ENCODE measurements around the gene FGD5.
A peak's percentile ranks its signal among the peaks of the same experiment; 100 is the strongest.

The FGD5 gene

GRCh38 chr3:14949126-14949525 lies 130.4 kb downstream of the FGD5 start:
- TF ChIP-seq CTCF (IDR thresholded peaks at IDR 0.05; ENCODE audit: low read depth, low read length), result no peak
- DNase-seq (ENCODE audit: low read depth in 2 of 2), result peak in 1 of 2 donors; percentile 11
- H3K4me3 ChIP-seq (replicated peaks in 1 of 2; ENCODE audit: low read depth in 2 of 2, low read length in 2 of 2), result peak overlapping the region; percentile 61 to 96

DNA sequence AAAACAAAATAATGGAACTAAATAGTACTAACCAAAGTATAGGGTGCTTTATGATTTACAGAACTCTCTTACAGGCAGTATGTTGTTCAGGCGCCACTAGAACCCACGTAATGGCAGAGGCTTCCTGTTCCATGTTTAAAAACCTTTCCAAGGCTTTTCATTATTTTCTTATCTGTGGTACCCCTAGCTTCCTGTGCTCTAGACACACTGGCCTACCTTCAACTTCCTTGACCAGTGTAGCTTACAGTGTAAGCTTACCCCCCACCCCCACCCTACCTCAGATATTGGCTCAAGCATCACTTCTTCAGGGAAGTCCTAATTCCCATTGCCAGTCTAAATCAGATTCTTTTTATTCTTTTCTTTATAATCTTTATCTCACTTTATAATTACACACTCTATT lies 131.5 kb downstream of the FGD5 start:
- TF ChIP-seq CTCF (IDR thresholded peaks at IDR 0.05; ENCODE audit: low read depth, low read length), result no peak
- no peak overlapping the region for H3K4me3 ChIP-seq (replicated peaks in 1 of 2; ENCODE audit: low read depth in 2 of 2, low read length in 2 of 2)
- no peak for DNase-seq (ENCODE audit: low read depth in 2 of 2)

- H3K4me3 ChIP-seq (replicated peaks in 1 of 2; ENCODE audit: low read depth in 2 of 2, low read length in 2 of 2), result no peak overlapping the region
- TF ChIP-seq CTCF (IDR thresholded peaks at IDR 0.05; ENCODE audit: low read depth, low read length), result no peak
- no peak for DNase-seq (ENCODE audit: low read depth in 2 of 2)
Measured at GRCh38 chr3:14957153-14957552, 138.4 kb downstream of the FGD5 start.

- H3K4me3 ChIP-seq (replicated peaks in 1 of 2; ENCODE audit: low read depth in 2 of 2, low read length in 2 of 2), result no peak overlapping the region
- DNase-seq (ENCODE audit: low read depth in 2 of 2), result peak in 1 of 2 donors; percentile 34
- TF ChIP-seq CTCF (IDR thresholded peaks at IDR 0.05; ENCODE audit: low read depth, low read length), result no peak
Measured at GRCh38 chr3:14957925-14958324, 139.2 kb downstream of the FGD5 start.

GRCh38 chr3:14959359-14959943 lies 140.7 kb downstream of the FGD5 start:
- H3K4me3 ChIP-seq (replicated peaks in 1 of 2; ENCODE audit: low read depth in 2 of 2, low read length in 2 of 2), result no peak overlapping the region
- no peak for DNase-seq (ENCODE audit: low read depth in 2 of 2)
- TF ChIP-seq CTCF (IDR thresholded peaks at IDR 0.05; ENCODE audit: low read depth, low read length), result no peak

DNA sequence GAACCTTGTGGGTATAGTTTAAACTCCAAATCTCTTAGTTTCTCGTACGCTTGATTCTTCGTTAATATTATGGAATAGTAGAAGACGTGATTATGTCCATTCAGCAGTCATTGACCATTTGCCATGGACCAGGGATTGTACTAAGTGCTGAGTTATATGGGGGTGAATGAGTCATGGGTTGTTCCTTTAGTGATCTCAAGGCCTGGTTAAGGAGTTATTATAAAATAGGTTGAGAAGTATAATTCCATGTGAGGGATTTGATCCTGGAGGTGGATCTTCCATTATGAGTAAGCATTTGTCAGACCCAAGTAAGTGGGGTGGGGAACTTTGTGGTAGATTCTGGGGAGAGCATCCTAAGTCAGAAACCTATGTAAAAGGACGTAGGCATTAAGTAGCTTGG lies 144.0 kb downstream of the FGD5 start:
- TF ChIP-seq CTCF (IDR thresholded peaks at IDR 0.05; ENCODE audit: low read depth, low read length), result no peak
- DNase-seq (ENCODE audit: low read depth in 2 of 2), result peak in 1 of 2 donors; percentile 56
- no peak overlapping the region for H3K4me3 ChIP-seq (replicated peaks in 1 of 2; ENCODE audit: low read depth in 2 of 2, low read length in 2 of 2)

GRCh38 chr3:14967285-14967684 lies 148.5 kb downstream of the FGD5 start:
- DNase-seq (ENCODE audit: low read depth in 2 of 2), result no peak
- no peak for TF ChIP-seq CTCF (IDR thresholded peaks at IDR 0.05; ENCODE audit: low read depth, low read length)
- no peak overlapping the region for H3K4me3 ChIP-seq (replicated peaks in 1 of 2; ENCODE audit: low read depth in 2 of 2, low read length in 2 of 2)
